ENCODE results near the gene IFNK. TPM values are rescaled to one million over a fixed set of nuclear protein-coding genes. Genes with fewer than 3 reads are reported as not detected.

IFNK gene
- polyA plus RNA-seq, 4 donors: 0.06 TPM; not detected in 3

DNA sequence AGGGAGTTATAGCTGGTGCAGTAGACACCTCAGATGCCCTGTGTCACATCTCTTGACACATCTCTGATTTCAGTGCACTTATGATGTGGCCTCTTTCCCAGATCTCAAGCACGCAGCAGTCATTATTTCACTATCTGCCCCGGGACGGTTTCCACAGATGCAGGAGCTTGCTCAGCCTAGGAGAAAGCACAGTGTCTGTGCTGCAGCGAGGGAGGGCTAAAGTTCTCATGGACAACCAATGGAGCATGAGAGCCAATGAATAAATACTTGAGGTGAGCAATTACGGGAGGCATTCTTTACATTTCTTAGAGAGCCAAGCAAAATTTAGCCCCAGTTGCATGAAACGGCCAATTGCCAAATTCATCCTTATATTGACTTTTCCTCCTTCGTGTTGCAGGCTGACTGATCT lies 12.9 kb downstream of the IFNK start:
- DNase-seq (ENCODE audit: low read depth in 4 of 4, low spot score in 3 of 4): no peak

DNA sequence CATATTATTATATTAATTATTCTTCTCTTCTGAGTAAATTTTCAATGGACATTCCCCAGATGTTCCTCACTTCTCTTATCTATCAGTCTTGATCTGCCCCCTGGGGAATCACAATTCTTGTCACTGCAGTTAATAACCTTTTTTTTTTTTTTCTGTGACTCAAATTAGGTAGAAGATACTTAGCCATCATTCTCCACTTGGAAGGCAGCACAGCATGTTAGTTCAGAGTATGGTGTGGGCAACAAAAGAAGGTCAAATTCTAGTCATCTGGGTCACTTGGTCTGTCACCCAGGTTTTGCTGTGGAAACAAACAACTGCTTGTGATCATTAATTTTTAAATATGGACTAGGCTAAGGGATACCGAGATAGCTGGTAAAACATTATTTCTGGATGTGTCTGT lies 13.7 kb downstream of the IFNK start:
- no peak for DNase-seq (ENCODE audit: low read depth in 4 of 4, low spot score in 3 of 4)

DNA sequence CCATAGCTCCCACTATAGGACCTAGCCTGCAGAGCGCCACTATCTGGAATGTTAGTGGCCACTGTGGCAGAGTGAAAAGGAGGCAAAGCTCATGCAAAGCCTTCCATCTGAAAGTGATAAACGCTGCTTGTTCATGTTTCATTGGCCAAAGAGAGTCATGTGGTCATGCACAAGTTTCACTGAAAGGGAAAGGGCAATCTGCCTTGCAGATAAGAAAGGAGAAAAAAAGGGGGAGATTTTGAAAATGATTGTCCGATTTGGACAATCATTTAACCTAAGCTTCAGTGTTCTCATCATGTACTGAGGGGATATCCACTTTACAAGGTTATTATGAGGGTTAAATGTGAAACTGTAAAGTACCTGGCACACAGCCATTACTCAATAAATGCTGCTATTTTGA lies 14.6 kb downstream of the IFNK start:
- no peak for DNase-seq (ENCODE audit: low read depth in 4 of 4, low spot score in 3 of 4)

DNA sequence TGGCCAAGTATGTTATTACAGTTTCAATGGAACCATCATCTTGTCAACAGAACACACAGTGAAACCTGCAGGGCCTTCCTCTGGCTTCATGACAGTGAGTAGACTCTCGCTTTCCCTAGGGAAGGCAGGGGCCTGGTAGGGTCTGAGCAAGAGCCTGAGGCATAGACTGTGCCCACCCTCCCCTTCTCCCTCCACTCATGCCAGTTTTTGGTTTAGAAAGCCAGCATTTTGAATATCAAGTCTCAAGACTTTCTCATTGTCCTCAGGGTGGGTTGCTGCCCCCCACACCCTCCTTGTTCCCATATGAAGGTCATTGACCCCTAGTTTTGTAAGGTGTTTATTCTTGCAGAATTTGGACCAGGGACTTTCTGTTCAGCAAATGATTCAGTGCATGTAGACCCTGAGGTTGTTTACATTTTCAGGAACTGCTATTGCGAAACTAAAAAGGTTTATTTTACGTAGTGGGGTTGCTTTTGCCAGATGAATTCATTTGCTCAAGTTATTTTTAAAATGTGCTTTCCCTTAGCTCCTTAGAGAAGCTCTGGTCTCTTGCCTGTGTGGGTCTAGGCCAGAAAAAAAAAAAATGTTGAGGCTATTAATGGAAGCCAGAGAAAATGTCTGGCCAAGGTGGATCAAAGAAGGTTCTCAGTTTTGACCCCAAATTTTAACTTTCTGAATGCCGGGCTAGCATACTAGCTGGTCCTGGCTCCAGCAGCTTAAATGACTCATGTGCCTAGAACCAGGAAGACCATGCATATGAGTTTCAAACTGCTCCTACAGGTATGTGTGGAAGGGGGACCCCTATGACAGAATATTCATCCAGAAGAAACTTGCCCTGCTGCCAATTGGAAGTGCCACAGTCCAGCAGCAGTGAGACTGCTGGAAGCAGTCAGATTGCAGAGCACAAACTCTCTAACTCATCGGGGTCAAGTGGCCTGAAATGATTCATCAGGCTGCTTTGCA lies 15.7 kb downstream of the IFNK start:
- DNase-seq (ENCODE audit: low read depth in 4 of 4, low spot score in 3 of 4): no peak

DNA sequence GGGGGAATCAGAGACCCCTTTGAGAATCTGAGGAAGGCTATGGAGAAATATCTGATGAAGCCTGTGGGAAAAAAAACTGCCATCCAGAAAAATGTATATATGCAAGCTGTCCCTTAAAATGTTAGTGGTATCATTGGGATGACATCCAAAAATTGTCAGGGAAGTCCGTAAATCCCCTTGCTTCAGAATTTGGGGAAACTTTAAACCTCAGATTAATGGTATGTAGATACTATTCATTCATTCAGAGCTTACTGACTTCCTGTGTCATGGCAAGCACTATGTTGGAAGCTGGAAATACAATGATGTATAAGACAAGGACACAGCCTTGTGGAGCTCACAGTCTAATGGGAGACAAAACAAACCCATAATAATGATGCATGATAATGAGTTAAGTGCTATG lies 16.4 kb downstream of the IFNK start:
- no peak for DNase-seq (ENCODE audit: low read depth in 4 of 4, low spot score in 3 of 4)

DNA sequence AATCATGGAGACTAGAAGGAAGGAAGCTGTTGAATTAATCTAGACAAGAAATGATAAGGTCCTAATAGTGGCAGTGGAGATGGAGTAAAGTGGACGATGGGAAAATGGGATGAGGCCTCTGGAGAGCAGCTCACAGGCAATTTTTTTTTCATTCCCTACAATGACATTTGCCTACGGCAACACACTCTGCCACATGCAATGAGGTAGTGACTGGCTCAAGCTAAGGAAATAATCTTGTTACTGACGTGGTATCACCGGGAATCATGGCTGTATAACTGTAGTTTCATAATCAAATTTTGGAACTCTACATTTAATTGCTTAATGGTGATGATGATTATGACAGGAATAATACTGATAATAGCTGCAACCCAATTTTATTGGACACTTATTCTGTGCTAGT lies 17.6 kb downstream of the IFNK start:
- no peak for DNase-seq (ENCODE audit: low read depth in 4 of 4, low spot score in 3 of 4)

DNA sequence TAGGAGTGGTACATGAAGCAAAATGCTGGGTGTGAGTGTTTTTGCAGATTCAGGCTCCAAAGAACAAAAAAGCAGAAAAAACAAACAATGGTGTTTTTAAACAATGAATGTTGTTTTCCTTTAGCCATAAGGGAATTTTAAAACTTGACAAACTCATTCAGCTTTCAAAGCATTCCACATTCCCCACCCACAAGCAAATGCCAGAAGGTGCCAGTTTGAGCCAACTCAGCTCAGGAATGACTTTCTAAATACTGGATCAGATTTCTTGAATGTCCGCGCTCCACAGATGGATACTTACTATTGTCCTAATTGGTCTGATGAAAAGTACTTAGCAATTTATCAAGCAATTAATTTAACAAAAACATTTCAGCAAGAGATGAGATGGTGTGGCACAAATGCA lies 18.4 kb downstream of the IFNK start:
- no peak for DNase-seq (ENCODE audit: low read depth in 4 of 4, low spot score in 3 of 4)

DNA sequence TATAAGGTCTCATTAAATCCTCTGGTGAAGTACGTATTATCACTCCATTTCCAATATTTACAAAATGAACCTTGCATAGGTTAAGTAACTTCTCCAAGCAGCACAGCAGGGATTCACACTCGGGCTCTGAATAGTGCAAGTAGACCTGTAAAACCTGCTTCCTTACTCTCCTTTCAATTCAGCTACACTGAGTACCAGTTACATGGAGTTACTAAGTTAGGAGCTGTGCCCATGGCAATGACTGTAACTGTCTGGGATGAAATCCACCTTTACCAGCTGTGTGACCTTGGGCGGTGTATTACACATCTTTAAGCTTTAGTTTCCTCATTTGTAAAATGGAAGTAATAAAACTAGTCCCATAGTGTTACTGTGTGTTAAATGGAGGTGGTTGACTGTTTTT lies 21.4 kb downstream of the IFNK start:
- DNase-seq (ENCODE audit: low read depth in 4 of 4, low spot score in 3 of 4): no peak

DNA sequence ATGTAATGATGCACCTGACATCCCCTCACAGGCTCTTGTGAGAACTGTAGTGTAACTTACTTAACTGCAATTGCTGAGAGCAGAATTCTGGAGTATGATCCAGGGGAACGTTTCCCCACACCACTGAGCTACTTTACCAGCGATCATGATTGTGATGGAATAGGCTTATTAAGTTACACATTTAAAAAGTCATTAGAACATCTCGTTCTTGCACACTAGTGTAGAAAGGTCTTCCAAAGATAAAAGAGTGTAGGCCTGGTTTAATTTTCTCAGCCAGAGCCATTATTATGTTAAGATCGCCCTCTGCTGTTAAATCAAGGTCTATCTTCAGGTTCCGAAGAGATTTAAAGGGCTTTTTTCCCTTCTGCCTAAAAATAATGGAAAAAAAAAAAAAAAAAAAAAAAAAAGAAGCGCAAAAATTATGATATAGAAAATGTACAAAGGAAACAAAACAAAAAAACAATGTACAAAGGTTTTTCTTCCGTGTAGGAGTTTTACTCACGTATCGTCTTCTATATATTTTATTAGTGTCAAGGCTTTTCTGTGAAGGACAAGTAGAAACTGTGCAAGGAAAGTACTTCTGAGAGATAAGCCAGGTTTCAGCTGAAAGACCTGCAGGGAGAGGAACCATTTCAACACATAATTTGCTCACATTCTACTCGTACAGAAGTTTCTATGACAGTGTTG lies 24.1 kb downstream of the IFNK start:
- DNase-seq (ENCODE audit: low read depth in 4 of 4, low spot score in 3 of 4): no peak

DNA sequence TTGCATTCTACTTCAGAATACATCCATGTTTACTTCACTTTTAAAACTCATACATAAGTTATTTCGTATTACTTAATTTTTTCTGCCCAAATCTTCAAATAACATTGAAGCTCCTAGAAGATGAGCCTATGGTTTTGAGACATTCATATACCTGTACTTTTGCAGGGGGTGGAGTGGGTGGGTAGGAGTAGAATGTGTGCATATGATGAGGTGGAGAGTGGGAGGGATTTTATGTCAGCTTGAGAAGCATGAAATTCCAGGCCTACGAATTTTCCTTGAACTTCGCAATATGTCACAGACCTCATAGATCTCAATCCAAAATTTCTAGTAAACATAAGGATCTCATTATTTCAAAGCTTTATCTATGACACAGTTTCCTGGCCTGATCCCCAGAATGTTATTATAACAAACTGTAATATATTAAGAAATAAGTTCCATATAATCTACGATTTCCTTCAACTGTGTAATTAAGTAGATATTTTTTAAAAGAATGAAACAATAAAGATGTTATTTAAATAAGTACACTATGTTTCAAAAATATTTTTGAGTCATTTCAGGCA lies 25.2 kb downstream of the IFNK start:
- DNase-seq (ENCODE audit: low read depth in 4 of 4, low spot score in 3 of 4): no peak

DNA sequence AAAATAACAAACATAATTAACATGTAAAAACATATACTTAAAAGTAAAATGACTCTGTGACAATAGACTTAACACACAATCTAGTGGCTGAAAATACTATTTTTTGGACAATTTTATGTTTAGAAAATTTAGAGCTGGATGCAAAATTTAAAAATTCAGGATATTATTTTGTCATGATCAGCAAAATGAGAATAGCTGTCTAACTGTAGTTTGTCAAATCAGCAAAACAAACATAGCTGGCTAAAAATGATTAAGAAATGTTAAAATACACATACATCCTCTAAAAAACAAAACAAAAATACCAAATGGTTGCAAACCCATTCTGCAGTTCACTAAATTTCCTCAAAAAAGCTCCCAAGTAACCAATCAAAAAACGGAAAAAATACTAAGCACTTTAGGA lies 30.6 kb downstream of the IFNK start:
- DNase-seq (ENCODE audit: low read depth in 4 of 4, low spot score in 3 of 4): no peak

DNA sequence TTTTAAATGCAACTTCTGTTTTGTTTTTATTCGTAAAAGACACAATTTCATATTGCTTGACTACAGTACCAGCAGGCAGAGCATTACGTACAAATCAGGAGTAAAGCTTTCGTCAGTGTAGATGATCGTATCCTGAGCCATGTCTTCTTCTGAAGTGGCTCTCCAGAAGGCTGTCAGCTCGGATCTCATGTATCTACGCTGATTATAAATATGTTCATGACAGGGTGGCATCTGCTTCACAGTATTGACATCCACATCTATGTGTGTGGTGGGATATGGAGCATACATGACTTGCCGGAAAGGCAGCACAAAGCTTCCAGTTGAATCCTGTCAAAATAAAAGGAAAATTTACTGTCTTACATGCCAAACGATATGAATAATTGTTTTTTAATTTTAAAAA lies 32.4 kb downstream of the IFNK start:
- DNase-seq (ENCODE audit: low read depth in 4 of 4, low spot score in 3 of 4): no peak

DNA sequence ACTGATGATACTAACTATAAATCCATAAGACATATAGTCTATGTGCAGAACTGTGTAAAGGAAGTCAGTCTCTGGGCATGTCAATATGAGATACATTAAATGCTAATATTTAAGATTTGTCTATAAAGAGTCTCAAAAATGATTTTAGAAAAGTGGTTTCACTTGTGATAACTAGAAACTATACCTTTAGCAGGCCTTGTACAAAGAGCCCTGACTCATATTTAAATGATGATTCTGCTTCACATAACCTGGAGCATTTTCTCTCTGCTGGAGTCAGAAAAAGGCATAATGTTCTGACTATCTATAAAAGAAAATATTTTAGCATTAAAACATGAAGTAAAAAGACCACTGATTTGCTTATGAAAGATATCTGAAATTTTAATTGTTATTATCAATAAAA lies 34.2 kb downstream of the IFNK start:
- DNase-seq (ENCODE audit: low read depth in 4 of 4, low spot score in 3 of 4): no peak

DNA sequence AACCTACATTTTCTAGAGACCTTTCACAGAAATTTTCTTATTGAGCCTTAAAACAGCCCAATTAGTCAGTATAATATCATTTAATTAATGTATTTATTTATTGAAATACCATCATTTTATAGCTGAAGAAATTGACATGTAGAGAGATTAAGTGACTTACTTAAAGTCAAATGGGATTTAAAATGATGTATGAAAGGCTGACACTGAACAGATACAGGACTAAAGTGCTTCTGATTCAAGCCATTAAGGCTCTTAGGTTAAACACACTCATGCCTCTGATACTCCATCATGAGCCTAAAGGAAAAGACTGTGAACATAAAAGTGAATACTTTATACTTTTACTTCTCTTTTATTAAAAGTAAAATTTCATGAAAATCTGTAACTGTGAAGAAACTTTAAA lies 36.4 kb downstream of the IFNK start:
- DNase-seq (ENCODE audit: low read depth in 4 of 4, low spot score in 3 of 4): no peak

DNA sequence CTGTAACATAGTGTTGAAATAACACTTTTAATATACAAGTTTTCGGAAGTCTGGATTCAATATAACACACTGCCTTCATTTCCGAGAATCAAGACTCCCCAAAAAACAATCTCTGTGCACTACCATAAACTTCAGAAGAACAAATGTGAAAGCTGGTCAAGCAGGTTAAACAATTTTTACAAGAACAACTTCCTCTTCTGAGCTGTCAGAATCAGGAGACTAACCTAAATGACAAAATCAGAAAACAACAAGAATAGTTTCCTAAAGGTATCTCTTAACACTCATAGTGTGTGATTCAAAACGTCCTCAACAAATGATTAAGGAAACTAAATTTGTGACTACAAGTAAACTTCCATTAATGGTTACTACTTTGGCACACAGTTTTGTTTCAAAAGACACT lies 37.6 kb downstream of the IFNK start:
- DNase-seq (ENCODE audit: low read depth in 4 of 4, low spot score in 3 of 4): no peak

DNA sequence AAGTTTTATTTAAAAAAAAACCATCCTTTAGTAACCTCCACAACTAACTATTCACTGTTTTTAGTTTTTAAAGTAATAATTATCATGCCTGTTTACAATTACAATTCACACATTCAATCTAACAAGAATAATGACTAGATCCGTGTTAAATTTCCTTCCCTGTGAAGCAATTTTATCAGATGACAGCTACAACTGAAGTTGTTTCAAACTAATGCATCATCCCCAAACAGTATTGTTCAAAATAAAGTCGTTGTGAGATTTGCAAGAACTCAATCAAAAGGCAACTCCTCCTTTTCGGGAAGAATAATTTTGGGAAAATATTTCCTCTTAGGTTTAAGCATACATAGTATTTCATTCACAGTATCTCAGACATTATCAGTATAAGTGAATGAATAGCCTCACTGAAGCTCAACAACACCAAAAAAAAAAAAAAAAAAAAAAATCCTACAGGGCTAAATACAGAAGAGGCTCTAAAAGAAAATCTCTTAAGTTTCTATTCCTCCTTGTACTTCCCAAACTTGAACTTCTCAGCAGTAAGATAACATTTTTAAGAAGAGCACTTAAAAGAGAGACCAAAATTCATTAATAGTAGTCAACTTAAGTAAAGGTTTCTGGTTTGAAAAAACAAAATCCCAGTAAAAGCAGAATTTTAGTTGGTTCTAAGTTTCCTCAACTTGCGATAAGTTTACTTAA lies 39.8 kb downstream of the IFNK start:
- DNase-seq (ENCODE audit: low read depth in 4 of 4, low spot score in 3 of 4): no peak

DNA sequence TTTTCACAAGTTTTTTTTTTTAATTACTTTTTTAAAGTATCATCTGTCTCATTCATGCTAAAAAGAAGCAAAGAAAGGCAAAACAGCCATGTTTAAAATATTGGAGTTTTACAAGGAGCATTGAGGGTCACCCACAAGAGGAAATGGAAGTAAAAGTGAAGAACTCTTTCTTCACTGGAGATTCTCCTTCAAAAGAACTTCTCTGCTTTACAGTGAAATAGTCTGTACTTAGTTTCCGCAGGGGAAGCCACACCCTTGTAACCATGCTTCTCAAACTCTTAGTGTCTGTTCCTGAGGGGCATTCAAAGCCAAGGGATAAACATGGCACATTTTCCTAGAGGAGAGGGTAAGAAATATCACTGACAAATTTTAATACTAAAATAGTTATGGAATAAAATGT lies 40.6 kb downstream of the IFNK start:
- no peak for DNase-seq (ENCODE audit: low read depth in 4 of 4, low spot score in 3 of 4)

DNA sequence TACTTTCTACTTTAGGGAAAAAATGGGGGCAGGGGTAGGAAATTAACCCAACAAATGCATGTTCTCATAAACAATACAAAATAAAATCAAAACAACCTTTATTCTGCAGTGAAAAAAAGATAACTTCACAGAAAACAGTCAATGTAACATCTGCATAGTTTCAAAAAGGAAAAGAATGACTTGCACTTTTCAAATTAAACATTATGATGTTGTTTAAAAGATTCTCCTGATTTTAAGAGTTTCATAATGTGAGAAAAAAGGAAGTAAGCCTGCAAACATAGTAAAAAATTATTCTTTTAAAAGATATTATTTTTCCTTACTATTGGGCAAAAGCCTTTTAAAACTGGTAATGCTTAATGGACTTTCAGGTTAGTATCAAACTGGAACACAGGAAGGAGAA lies 41.6 kb downstream of the IFNK start:
- no peak for DNase-seq (ENCODE audit: low read depth in 4 of 4, low spot score in 3 of 4)

DNA sequence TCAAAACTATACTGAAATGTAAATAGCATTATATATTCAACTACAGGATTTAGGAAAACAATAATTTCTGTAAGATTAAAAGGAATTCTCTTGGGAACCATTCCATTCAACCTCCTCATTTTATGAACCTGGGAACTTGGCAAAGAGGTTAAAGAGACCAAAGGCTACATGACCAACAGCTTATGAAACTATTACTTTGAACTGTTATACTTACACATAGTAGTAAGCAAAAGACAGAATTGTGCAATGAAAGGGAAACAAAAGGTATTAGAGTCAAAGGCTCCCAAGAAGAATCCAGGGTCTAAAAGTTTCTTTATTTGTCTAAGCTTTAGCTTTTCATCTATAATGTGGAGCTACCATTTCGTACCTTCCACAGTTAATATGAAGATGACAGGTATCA lies 42.0 kb downstream of the IFNK start:
- DNase-seq (ENCODE audit: low read depth in 4 of 4, low spot score in 3 of 4): no peak

DNA sequence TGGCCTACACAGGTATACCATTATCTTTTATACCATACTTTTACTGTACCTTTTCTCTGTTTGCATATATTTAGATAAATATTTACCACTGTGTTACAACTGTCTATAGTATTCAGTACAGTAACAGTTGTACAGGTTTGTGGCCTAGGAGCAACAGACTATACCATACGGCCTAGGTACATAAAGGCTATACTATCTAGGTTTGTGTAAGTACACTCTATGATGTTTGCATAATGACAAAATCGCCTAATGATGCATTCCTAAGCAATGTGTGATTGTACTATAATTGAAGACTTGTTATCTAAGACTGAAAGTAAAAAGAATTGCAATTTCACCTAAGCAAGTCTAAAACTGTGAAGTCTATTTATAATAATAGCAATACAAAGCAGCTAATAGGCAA lies 45.3 kb downstream of the IFNK start:
- DNase-seq (ENCODE audit: low read depth in 4 of 4, low spot score in 3 of 4): no peak

DNA sequence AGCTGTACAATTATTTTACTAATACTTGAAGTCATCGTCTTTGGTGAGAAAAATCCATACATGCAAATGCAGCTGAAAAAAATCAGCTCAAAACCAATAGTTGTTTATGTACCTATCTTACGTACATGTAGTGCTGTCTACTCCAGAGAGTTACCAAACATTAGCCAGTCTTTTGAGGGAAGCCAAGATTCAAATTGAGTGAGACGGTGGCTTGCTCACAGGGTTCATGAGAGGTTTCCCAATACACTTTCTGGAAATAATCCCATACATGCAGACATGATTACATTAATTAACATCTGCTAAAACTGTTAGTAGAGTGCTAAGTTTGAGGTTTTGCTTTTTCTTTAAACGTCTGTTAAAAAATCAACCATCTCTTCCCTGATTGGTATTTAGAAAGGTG lies 46.9 kb downstream of the IFNK start:
- DNase-seq (ENCODE audit: low read depth in 4 of 4, low spot score in 3 of 4): no peak

Measured in right renal pelvis (tissue), 4 donors.